Activated CD8-positive, alpha-beta T cell treated with anti-CD3 and anti-CD28 coated beads, Interleukin-2, amount 10 ng/mL, durations not matched to agents 7 days and 5 days (primary cell): ENCODE results near the gene AP1S1. TPM values are rescaled to one million over a fixed set of nuclear protein-coding genes. Genes with fewer than 3 reads are reported as not detected.
A peak's percentile ranks its signal among the peaks of the same experiment; 100 is the strongest.

Experiments
- ATAC-seq: fragments of 150-1000 bp; cut with Tn5 transposase; one replicate; pipeline ENCODE4 v1.10.0; 2021; ENCODE audit warnings: moderate library complexity
- CTCF ChIA-PET: fragments of 350-600 bp; sonication (Branson Sonifier 250); formaldehyde crosslinking; loops from one replicate; lab custom pipeline; 2021; ENCODE audit warnings: antibody characterized with exemption; lab: Charles Lee
- POLR2A ChIA-PET: fragments of 350-600 bp; sonication (Branson Sonifier 250); formaldehyde crosslinking; loops from one replicate; lab custom pipeline; 2021; ENCODE audit warnings: antibody characterized with exemption; lab: Charles Lee
- DNase-seq: peaks from one replicate; pipeline ENCODE4 v3.0.0-alpha.2; 2020
- H3K27ac Mint-ChIP-seq: one replicate; pipeline ENCODE4 v1.8.0; 2021; ENCODE audit warnings: mild to moderate bottlenecking, mixed read lengths
- H3K27me3 Mint-ChIP-seq: one replicate; pipeline ENCODE4 v1.8.0; 2021; ENCODE audit warnings: low read depth, mixed read lengths
- H3K36me3 Mint-ChIP-seq: one replicate; pipeline ENCODE4 v1.8.0; 2021; ENCODE audit warnings: low read depth, mixed read lengths
- H3K4me1 Mint-ChIP-seq: one replicate; pipeline ENCODE4 v1.8.0; 2021; ENCODE audit warnings: low read depth, mixed read lengths
- H3K4me3 Mint-ChIP-seq: one replicate; pipeline ENCODE4 v1.8.0; 2021; ENCODE audit warnings: mild to moderate bottlenecking, mixed read lengths
- H3K9me3 Mint-ChIP-seq: one replicate; pipeline ENCODE4 v1.8.0; 2022; ENCODE audit warnings: mixed read lengths; ENCODE audit not compliant: insufficient read depth
- total RNA-seq, 2 experiments: library from RNA; stranded (reverse); gene quantifications; one replicate each; pipeline ENCODE4 v1.2.3, GENCODE V29; 2021

AP1S1 gene
- total RNA-seq, 2 experiments from 2014 or later, result 46.2 to 48.9 TPM

DNA sequence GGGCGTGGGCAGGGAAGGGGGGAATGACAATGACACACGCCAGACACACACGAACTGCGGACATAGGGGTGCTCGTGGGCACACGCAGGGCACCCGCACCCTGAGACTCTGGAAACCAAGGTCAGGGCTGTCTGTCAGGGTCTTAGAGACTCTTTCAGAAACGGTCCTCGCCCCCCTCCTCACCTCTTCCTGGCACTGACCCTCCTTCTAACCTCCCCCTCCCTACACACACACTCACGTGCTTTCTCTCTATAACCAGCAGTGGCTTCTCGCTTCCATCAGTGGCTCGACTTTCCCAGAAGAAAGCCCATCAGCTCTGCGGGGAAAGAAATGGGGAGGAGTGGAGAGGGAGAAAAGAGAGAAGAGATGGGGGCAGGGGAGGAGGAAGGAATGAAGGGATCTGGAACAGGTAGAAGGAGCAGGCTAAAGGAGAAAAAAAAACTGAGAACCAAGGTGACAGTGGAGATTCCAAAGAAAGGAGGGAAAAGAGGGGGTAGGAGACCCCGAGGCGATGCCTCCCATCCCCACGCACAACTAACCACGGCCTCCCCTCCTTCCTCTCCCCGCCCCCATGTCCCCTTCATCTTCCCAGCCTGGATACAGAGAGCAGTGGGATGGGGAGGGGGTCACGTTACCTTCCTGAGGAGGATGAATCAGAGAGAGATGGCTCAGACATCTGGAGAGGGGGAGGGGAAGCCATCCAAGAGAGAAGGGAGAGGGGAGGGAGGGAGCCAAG lies 12.8 kb downstream of the AP1S1 start:
- DNase-seq (no peak), ATAC-seq (no peak)
- Mint-ChIP-seq H3K9me3 (no peaks in the 10 kb centered on the region), H3K27me3 (peaks cover 70% of the 10 kb centered on the region), H3K36me3 (no peaks in the 10 kb centered on the region), H3K27ac (no peak overlapping the region), H3K4me1 (peaks cover 64% of the 10 kb centered on the region), H3K4me3 (no peak overlapping the region)
- POLR2A ChIA-PET, result no interaction called here
- CTCF ChIA-PET, result no interaction called here

DNA sequence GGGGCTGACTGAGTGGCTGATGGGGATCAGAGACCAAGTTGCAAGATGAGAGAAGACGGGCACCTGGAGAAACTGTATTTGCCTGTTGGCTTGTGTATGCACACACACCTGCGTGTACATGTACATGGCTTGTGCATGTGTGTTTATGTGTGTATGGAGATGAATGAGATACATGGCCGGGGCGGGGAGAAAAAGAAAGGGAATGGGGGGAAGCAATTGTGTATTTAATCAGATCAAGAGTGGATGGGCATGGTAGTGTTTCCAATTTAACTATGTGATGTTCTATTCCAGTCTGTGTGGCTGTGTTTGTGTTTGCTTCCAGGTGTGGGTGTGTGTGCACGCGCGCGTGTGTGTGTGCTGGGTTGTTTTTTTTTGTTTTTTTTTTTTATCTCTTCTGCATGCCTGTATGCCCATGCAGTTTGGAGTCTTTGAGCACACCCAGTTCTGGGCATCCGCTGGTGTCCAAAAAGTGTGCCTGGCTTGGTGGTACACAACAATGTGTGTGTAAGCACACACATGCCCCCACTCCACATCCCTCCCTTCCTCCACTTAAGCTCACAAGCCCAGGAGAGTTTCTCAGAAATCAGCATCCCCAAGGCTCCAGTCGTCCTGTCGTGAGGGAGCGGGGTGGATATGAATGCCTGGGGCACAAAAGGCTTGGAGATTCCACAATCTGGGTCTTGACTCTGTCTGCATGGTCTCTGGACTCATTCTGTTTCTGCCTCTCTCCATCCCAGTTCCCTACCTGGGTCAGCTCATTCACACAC lies 13.6 kb downstream of the AP1S1 start:
- ATAC-seq (no peak), DNase-seq (no peak)
- peaks cover 62% of the 10 kb centered on the region for H3K4me1 Mint-ChIP-seq
- no peaks in the 10 kb centered on the region for H3K36me3 Mint-ChIP-seq
- no peak overlapping the region for H3K4me3 Mint-ChIP-seq
- H3K27ac Mint-ChIP-seq, result no peak overlapping the region
- H3K27me3 Mint-ChIP-seq, result peaks cover 72% of the 10 kb centered on the region
- CTCF ChIA-PET, result interaction anchor here (1.2 to 1.8 kb wide), 3 partner anchors 10 to 25 kb away, joined by 4 to 16 read pairs (median 9); no protein-coding TSS in a partner anchor
- POLR2A ChIA-PET, result no interaction called here
- H3K9me3 Mint-ChIP-seq, result no peaks in the 10 kb centered on the region

DNA sequence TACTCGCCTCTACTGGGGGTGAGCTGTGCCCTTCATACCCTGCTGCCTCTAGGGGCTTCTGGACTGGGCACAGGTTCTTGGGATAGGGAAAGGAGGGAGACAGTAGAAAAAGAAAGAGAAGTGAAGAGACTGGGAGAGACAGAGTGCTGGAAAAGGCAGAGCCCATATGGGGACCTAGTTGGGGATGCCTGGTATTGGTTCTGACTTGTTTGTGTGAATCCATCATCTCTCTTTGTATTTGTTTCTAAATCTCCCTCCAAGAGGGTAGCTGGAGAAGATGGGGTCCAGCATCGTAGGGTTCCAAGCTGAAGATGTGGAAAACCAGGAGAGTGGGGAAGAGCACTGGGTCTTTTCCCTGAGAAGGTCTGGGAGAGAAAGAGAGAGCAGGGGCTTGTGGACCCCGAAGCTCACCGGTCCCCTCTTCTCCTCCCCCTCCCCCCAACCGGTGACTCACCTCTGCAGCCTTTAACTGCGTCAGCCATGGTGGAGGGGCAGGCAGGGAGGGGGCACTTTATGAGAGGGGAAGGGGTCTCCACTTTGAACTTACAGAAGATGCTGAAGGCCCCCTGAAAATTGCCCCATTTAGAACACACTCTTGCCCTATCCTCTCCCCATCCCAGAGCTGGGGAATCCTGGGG lies 14.3 kb downstream of the AP1S1 start:
- ChIA-PET POLR2A (no interaction called here), CTCF (interaction anchor here (1.2 to 1.8 kb wide), 3 partner anchors 10 to 25 kb away, joined by 4 to 16 read pairs (median 9); no protein-coding TSS in a partner anchor)
- ATAC-seq, result no peak
- Mint-ChIP-seq H3K27me3 (peaks cover 76% of the 10 kb centered on the region), H3K4me1 (peaks cover 65% of the 10 kb centered on the region), H3K27ac (no peak overlapping the region), H3K9me3 (no peaks in the 10 kb centered on the region), H3K4me3 (no peak overlapping the region), H3K36me3 (no peaks in the 10 kb centered on the region)
- DNase-seq, result no peak

DNA sequence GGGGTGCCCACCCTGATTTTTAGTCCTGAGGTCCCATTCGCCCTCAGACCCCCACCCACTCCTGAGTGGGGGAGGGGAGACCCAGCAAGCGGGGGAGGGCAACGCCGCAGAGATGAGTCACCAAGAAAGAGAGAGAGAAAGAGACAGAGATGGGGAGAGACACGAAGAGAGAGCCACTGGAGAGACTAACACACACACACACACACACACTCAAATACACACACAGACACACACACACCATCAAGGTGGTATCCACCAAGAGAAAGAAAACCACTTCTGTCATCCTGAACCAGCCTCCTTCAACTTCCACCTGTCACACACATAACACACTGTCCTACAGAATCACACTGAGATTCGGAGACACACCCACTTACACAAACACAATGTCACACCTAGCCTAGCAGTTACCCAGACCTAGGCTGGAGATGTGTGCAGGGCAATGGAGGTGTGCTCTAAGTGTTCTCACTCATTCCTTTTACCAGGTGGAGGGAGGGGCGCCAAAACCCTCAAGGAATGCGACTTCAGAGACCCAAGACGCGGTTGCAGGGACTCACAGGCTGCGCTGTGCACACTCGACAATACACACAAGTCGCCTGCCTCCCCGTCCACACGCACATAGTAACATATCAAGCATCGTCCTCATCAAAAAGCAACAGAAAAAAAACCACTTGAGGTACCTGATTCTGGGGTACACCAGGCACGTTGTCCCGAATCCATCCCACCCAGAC lies 15.0 kb downstream of the AP1S1 start:
- no peak overlapping the region for H3K27ac Mint-ChIP-seq
- no peaks in the 10 kb centered on the region for H3K36me3 Mint-ChIP-seq
- H3K9me3 Mint-ChIP-seq, result no peaks in the 10 kb centered on the region
- ChIA-PET POLR2A (no interaction called here), CTCF (interaction anchor here (1.6 to 3.1 kb wide), 3 partner anchors 23 to 26 kb away, joined by 9 to 59 read pairs (median 16); no protein-coding TSS in a partner anchor)
- ATAC-seq (peak; percentile 1), DNase-seq (no peak)
- peaks cover 81% of the 10 kb centered on the region for H3K27me3 Mint-ChIP-seq
- no peak overlapping the region for H3K4me3 Mint-ChIP-seq
- peaks cover 70% of the 10 kb centered on the region for H3K4me1 Mint-ChIP-seq

DNA sequence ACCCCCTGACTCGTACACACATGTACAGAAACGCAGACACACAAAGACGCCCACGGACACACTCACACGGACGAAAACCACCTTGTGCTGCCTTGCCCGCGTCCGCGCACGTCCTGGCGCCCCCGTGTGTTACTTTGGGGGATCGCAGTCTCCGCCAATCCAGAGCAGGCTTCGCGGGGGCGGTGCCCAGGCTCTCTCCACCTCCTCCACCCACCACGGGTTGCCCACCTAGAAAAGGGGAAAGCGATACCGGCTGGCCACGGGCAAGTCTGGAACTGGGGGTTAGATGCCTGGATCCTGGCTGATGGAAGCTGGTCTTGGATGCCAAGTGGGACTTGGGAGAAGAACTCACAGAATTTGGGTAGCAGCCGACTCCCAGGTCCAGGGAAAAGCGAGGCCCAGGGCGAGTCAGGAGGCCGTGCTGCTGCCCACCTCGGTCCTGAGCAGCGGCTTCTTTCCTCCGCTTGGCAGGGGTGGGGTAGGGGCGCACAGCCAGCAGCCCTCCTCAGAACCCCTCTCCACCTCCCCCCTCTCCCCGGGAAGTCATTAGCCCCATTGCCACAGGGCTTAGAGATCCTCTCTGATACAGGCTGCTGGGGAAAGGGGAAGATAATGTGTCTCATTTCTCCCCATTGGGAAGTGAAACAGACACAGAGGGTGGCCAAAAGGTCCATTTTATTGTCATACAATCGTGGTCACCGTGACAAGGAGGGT lies 15.7 kb downstream of the AP1S1 start:
- H3K4me3 Mint-ChIP-seq, result no peak overlapping the region
- CTCF ChIA-PET, result interaction anchor here (0.8 to 3.1 kb wide), 11 partner anchors 11 to 113 kb away, joined by 3 to 59 read pairs (median 5); partner anchors contain the start of genes PLOD3, SERPINE1 and ZNHIT1

DNA sequence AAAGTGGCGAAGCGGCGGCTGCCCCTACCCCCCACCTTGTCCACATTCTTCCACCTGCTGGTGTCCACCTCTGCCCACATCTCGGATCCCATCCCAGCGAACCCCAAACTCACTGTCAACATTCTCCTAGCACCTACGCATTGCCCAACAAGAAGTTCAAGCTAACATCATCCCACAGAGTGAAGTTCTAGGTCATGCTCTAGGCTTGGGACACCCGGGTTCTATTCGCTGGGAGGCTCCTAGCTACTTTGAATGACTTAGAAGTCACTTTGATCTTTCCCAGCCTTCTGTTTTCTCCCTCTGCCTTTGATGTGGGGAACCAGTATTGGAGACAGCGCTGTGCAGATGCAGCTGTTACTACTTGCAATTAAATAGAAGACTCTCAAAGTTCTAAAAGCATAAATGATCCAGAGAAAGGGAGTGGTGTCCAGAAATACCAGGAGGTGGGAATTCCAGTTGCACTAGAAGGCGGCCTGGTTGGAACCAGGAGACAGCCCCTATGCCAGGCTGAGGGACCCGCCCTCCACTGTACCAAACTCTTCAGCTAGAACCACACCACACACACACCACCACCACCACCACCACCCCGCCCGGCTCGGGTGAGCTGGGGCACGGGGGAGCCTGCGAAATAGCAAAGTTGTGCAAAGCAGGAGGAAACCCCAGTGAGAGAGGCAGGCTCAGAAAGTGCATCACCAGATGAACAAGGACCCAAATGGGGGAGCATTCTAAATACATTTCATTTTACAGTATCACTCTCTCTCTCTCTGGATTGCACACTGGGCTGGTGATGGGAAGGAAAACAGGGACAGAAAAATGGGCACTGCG lies 16.6 kb downstream of the AP1S1 start:
- ChIA-PET CTCF (interaction anchor here (0.6 to 3.1 kb wide), 13 partner anchors 12 to 120 kb away, joined by 3 to 59 read pairs (median 5); partner anchors contain the start of genes PLOD3, SERPINE1 and ZNHIT1), POLR2A (no interaction called here)
- Mint-ChIP-seq H3K4me3 (no peak overlapping the region), H3K27me3 (peaks cover 85% of the 10 kb centered on the region), H3K4me1 (peaks cover 62% of the 10 kb centered on the region), H3K36me3 (no peaks in the 10 kb centered on the region), H3K27ac (no peak overlapping the region), H3K9me3 (no peaks in the 10 kb centered on the region)
- ATAC-seq, result no peak
- no peak for DNase-seq

More for the DNA sequence above, 15.7 kb downstream of the AP1S1 start:
- H3K27me3 Mint-ChIP-seq, result peaks cover 85% of the 10 kb centered on the region
- POLR2A ChIA-PET, result no interaction called here
- H3K36me3 Mint-ChIP-seq, result no peaks in the 10 kb centered on the region
- no peak overlapping the region for H3K27ac Mint-ChIP-seq
- peak; percentile 59 for ATAC-seq
- peaks cover 70% of the 10 kb centered on the region for H3K4me1 Mint-ChIP-seq
- DNase-seq, result peak; percentile 87
- H3K9me3 Mint-ChIP-seq, result no peaks in the 10 kb centered on the region

DNA sequence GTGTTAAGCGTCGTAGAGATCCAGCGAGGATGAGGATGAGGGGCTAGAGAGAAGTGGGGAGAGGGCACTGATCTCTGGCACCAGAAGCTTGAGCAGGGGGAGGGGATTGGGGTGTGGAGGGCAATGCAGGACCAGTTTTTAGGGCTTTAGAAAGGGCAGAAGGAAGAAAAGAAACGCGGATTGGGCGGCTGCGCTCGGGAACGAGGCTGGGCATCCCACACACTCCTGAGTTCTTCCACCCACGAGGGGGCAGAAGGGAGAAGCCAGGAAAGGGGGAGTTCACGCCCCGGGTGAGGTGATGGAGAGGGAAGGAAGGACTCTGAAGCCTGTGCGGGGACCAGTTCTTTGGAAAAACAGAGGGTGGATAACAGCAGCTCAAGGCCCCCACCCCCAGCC lies 17.2 kb downstream of the AP1S1 start:
- H3K27ac Mint-ChIP-seq, result no peak overlapping the region
- H3K4me1 Mint-ChIP-seq, result peaks cover 57% of the 10 kb centered on the region

DNA sequence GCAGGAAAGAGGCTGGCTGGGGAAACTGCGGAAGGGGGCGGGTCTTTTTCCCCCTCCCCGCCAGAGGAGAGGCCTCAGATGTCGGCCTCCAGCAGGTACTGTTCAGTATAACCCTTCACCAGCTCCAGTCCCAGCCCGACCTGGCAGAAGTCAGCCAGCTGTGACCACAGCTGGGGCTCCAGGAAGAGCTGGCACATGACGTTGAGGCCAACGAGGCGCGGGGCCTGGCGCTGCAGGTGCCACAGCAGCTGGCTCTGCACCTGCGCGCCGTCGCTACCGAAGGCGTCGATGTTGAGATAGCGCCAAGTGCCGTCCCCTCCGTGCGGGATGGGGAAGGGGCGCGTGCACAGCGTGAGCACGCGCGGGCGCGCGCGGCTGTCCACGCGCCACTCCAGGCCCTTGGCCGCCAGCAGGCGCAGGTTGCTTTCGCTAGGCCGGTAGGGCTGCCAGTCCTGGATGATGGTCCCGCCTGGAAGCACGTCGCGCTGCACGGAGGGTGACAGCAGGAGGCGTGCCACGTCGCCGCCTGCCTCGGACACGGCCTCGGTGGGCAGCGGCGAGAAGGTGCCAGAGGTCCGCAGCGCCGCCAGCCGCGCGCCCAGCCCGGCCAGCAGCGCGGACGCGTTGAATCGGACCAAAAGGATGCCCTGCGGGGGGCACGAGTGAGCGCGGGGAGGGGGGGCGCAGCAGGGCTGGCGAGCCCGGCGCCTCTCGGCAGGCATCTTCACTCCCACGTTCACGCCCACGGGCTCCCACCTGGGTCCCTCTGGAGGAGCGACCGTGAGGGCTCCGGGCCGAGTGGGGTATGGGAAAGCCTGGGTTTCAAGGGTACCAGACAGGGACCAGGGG lies 18.0 kb downstream of the AP1S1 start:
- H3K4me3 Mint-ChIP-seq, result no peak overlapping the region
- ATAC-seq, result no peak
- H3K9me3 Mint-ChIP-seq, result no peaks in the 10 kb centered on the region

More for the DNA sequence above, 17.2 kb downstream of the AP1S1 start:
- H3K9me3 Mint-ChIP-seq, result no peaks in the 10 kb centered on the region
- peaks cover 84% of the 10 kb centered on the region for H3K27me3 Mint-ChIP-seq
- ChIA-PET POLR2A (no interaction called here), CTCF (interaction anchor here (0.8 to 3.1 kb wide), 9 partner anchors 13 to 119 kb away, joined by 3 to 59 read pairs (median 6); no protein-coding TSS in a partner anchor)
- ATAC-seq (no peak), DNase-seq (no peak)
- H3K4me3 Mint-ChIP-seq, result no peak overlapping the region
- no peaks in the 10 kb centered on the region for H3K36me3 Mint-ChIP-seq

DNA sequence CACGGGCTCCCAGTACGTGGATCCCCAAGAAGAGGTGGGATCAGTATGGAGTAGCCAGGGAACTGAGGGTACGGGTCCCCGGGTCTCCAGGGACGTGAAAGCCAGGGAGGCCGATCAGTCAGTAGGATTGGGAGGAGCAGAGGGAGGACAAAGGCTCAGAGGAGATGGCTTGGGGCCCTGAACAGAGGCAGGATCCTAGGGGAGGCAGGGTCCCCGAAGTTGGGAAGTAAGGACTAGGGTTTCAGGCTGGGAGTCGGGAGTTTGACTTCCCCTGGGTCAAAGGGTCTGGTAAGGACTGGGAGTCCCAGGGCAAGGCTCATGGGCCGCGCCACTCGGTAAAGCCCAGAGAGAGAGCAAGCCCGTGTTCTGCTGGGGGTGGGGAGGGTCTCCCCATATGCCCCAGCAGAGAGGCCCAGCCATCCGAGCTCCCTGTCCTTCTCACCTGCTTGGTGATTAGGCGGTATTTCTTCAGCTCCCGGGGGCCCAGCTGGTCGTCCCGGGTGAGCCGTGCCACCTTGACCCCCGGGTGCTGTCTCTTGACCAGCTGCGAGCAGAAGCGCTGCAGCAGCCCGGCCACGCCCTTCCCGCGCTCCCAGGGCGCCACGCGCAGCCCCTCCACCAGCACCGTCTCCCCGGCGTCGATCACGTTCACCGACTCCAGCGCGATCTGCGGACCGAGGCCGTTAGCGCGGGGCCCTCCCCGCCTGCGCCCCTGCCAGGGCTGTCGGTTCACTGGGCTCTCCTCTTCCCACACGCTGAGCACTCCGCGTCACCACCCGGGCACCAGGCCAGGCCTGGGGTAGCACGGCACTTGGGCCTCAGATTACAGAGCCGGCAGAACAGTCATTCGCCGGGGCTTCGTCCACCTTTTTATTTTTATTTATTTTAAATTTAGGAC lies 18.8 kb downstream of the AP1S1 start:
- no peak overlapping the region for H3K27ac Mint-ChIP-seq
- H3K36me3 Mint-ChIP-seq, result no peaks in the 10 kb centered on the region
- ChIA-PET POLR2A (interaction anchor here (0.7 to 1.3 kb wide), 3 partner anchors 8 to 45 kb away, joined by 3 read pairs; partner anchors contain the start of genes VGF and ZNHIT1), CTCF (interaction anchor here (0.7 to 2.8 kb wide), 9 partner anchors 8 to 117 kb away, joined by 3 to 34 read pairs (median 5); partner anchors contain the start of gene VGF)
- ATAC-seq, result no peak
- H3K9me3 Mint-ChIP-seq, result no peaks in the 10 kb centered on the region
- peaks cover 52% of the 10 kb centered on the region for H3K4me1 Mint-ChIP-seq
- H3K4me3 Mint-ChIP-seq, result no peak overlapping the region
- peaks cover 82% of the 10 kb centered on the region for H3K27me3 Mint-ChIP-seq
- DNase-seq, result no peak

More for the DNA sequence above, 18.0 kb downstream of the AP1S1 start:
- ChIA-PET POLR2A (no interaction called here), CTCF (interaction anchor here (0.8 to 3.1 kb wide), 5 partner anchors 20 to 118 kb away, joined by 3 to 59 read pairs (median 6); no protein-coding TSS in a partner anchor)
- H3K27me3 Mint-ChIP-seq, result peaks cover 83% of the 10 kb centered on the region
- no peaks in the 10 kb centered on the region for H3K36me3 Mint-ChIP-seq
- H3K4me1 Mint-ChIP-seq, result peaks cover 52% of the 10 kb centered on the region
- DNase-seq, result no peak
- H3K27ac Mint-ChIP-seq, result no peak overlapping the region
